ENCODE measurements around the gene GOLGA6A. TPM values are rescaled to one million over a fixed set of nuclear protein-coding genes. Genes with fewer than 3 reads are reported as not detected.

The GOLGA6A gene
- total and polyA plus RNA-seq, 9 of the 15 experiments (the other 6 are each of a cell fraction or from before 2014, with no cell fraction given) = not detected

DNA sequence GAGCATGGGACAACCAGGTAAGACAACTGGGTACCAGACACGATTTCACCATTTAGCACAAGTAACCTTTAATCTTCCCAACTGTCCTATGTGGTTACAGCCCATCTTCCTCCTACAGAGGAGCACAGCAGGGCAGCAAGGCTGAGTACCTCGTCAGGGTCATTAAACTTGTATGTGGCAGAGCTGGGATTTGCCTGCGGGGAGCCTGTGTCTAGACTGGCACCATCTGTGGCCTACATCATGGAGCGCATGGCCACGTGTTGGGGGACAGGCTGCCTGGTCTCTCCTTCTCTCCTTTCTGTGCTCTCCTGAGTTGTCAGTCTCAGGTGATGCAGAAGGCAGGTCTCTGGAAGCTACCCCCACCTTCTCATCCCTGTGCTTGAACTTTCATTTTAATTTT is 32.2 kb downstream of the GOLGA6A start:
- intact Hi-C loops (cut with micrococcal nuclease) = loop anchor here (5.0 kb wide), 2 partner anchors 78 to 272 kb away; no protein-coding TSS in a partner anchor
- Histone ChIP-seq H3K27me3 (ENCODE audit: control insufficient read depth in 2 of 2, insufficient read depth in 2 of 2, low read length in 2 of 2) (peaks cover 0 to 5% of the 10 kb centered on the region in 2 experiments; a peak in 2 of 5 replicates), H2AFZ (ENCODE audit: low read depth, low read length) (no peak overlapping the region), H4K20me1 (replicated peaks; ENCODE audit: control insufficient read depth, insufficient read depth, low read length) (peaks cover 13% of the 10 kb centered on the region; the same call in 1 of the 2 replicates), H3K9me1 (ENCODE audit: control insufficient read depth, insufficient read depth, low read length) (no peaks in the 10 kb centered on the region), H3K9me3 (replicated peaks; ENCODE audit: control insufficient read depth, insufficient read depth, low read depth, low read length) (no peaks in the 10 kb centered on the region), H3K9ac (ENCODE audit: insufficient read depth in 1 of 2, low read depth in 2 of 2, low read length in 2 of 2) (no peak overlapping the region), H3K27ac (ENCODE audit: extremely low read depth, low read depth, low read length) (no peak overlapping the region), H3K4me2 (ENCODE audit: insufficient read depth, low read length) (no peak overlapping the region), H3K4me1 (replicated peaks in 1 of 2; ENCODE audit: control insufficient read depth in 2 of 2, insufficient read depth in 2 of 2, low read length in 2 of 2) (peaks cover 0 to 3% of the 10 kb centered on the region in 2 experiments; a peak in 2 of 5 replicates), H3K36me3 (ENCODE audit: control insufficient read depth, insufficient read depth, low read length) (no peaks in the 10 kb centered on the region), H3K4me3 (no peak overlapping the region), H3K79me2 (ENCODE audit: control insufficient read depth, insufficient read depth, low read length) (no peaks in the 10 kb centered on the region)
- in situ Hi-C loops (cut with MboI) = loop anchor here (10.0 to 25.0 kb wide), 2 partner anchors 75 to 1388 kb away; partner anchors contain the start of gene GOLGA6B
- BruUV-seq (replicated peaks) = no TSS peak
- CTCF ChIA-PET (ENCODE audit: low intra/inter-chr PET ratio) = no interaction called here
- POLR2A ChIA-PET = interaction anchor here (1.0 kb wide), 1 partner anchor 9 kb away, joined by 4 read pairs; no protein-coding TSS in a partner anchor
- WGBS (ENCODE audit: insufficient coverage, low coverage, missing lambda C conversion rate) = 7% methylated on average over 5 of the region's 5 CpGs
- TF ChIP-seq FOXJ3 (CRISPR knock-in tag; IDR thresholded peaks at IDR 0.05) (no peak), ZNF41 (CRISPR knock-in tag; conservative IDR thresholded peaks at IDR 0.05) (no peak), AFF1 (IDR thresholded peaks at IDR 0.05; ENCODE audit: low read depth in 1 of 2, partially characterized antibody in 2 of 2) (no peak), MTA1 (IDR thresholded peaks at IDR 0.05; ENCODE audit: borderline replicate concordance) (no peak), STAG1 (CRISPR knock-in tag; IDR thresholded peaks at IDR 0.05; ENCODE audit: borderline replicate concordance) (no peak), ZFX (CRISPR knock-in tag; IDR thresholded peaks at IDR 0.05) (no peak), NR4A1 (CRISPR knock-in tag; IDR thresholded peaks at IDR 0.05) (no peak), NR4A1 (tag; IDR thresholded peaks at IDR 0.05) (no peak)
- DNase-seq (ENCODE audit: extremely low read depth in 1 of 4, low spot score in 3 of 4) (no peak), ATAC-seq (no peak), FAIRE-seq (no peak)

Data from K562 (cell line).